Vagina (tissue), 2 donors: ENCODE data around the gene SURF1. TPM values are rescaled to one million over a fixed set of nuclear protein-coding genes. Genes with fewer than 3 reads are reported as not detected.
"Not testable (repeated sequence)": the region's sequence is repeated elsewhere in the genome, so short reads cannot be mapped to it uniquely, and the experiment has no call there.

Experiments
- DNase-seq, 2 donors: peaks; one replicate each; pipeline ENCODE4 v3.0.0-alpha.2; 2017; ENCODE audit errors: extremely low spot score in 2 of 2
- H3K27ac ChIP-seq: fragments of 200-600 bp; sonication (generic); one replicate; pipeline ENCODE4 v1.5.1; 2019
- H3K27me3 ChIP-seq: fragments of 200-600 bp; sonication (generic); one replicate; pipeline ENCODE4 v1.5.1; 2019
- H3K36me3 ChIP-seq, 2 donors: fragments of 200-600 bp; sonication (generic); one replicate each; pipeline ENCODE4 v1.5.1; 2017 to 2019
- H3K4me1 ChIP-seq: fragments of 200-600 bp; sonication (generic); one replicate; pipeline ENCODE4 v1.5.1; 2019
- H3K4me3 ChIP-seq, 2 donors: fragments of 200-600 bp; sonication (generic); 1 replicate in 1 of 2; 2 replicates in 1 of 2; pipeline ENCODE4 v1.5.1; 2016 to 2019
- H3K9me3 ChIP-seq: fragments of 200-600 bp; sonication (generic); one replicate; pipeline ENCODE4 v1.5.1; 2019
- CTCF ChIP-seq, 3 experiments: fragments of 450-650 bp in 2 of 3; fragments of 200-600 bp in 1 of 3; sonication (generic) in 1 of 3; IDR thresholded peaks; one replicate each; pipeline ENCODE4 v1.5.1; 2017 to 2019; ENCODE audit warnings: antibody characterized with exemption in 3 of 3, mild to moderate bottlenecking in 2 of 3, moderate library complexity in 2 of 3
- POLR2A ChIP-seq, 2 donors: fragments of 450-650 bp; IDR thresholded peaks; one replicate each; pipeline ENCODE4 v1.6.1; 2017; ENCODE audit warnings: antibody characterized with exemption in 2 of 2, mild to moderate bottlenecking in 2 of 2, moderate library complexity in 2 of 2
- POLR2AphosphoS5 ChIP-seq, 2 donors: sonication (generic); formaldehyde crosslinking; IDR thresholded peaks; one replicate each; pipeline ENCODE4 v1.9.0; 2017; ENCODE audit warnings: antibody characterized with exemption in 2 of 2, mild to moderate bottlenecking in 2 of 2, low read depth in 1 of 2; ENCODE audit not compliant: insufficient read depth in 1 of 2
- intact Hi-C: fragments of 100-400 bp; cut with DNase I; formaldehyde crosslinking; loops from one replicate; pipeline ENCODE4 v1.15.1; 2023
- total RNA-seq: library from RNA; depleted of rRNA; stranded (reverse); fragments of >200 nt; gene quantifications from one replicate; pipeline ENCODE4 v1.2.3, GENCODE V29; 2016

The SURF1 gene
- total RNA-seq, 1 donor from 2014 or later: 31.2 TPM

GRCh38 chr9:133340916-133341315 is 15.4 kb downstream of the SURF1 start:
- Histone ChIP-seq H3K4me3 (no peak overlapping the region), H3K36me3 (peaks cover 0 to 59% of the 10 kb centered on the region in 2 donors), H3K9me3 (no peaks in the 10 kb centered on the region), H3K4me1 (peaks cover 11% of the 10 kb centered on the region), H3K27ac (no peak overlapping the region), H3K27me3 (no peaks in the 10 kb centered on the region)
- intact Hi-C loops: no loop called here
- DNase-seq: no peak
- no peak for TF ChIP-seq CTCF (IDR thresholded peaks at IDR 0.05)
- TF ChIP-seq POLR2AphosphoS5 (IDR thresholded peaks at IDR 0.05; ENCODE audit: insufficient read depth in 1 of 2, low read depth in 1 of 2): no peak
- TF ChIP-seq POLR2A (IDR thresholded peaks at IDR 0.05): no peak

- no peak for DNase-seq
- Histone ChIP-seq H3K4me3 (no peak overlapping the region), H3K27ac (no peak overlapping the region), H3K4me1 (peaks cover 11% of the 10 kb centered on the region), H3K36me3 (peaks cover 0 to 56% of the 10 kb centered on the region in 2 donors), H3K27me3 (no peaks in the 10 kb centered on the region), H3K9me3 (no peaks in the 10 kb centered on the region)
- TF ChIP-seq POLR2A (IDR thresholded peaks at IDR 0.05): no peak
- TF ChIP-seq POLR2AphosphoS5 (IDR thresholded peaks at IDR 0.05; ENCODE audit: insufficient read depth in 1 of 2, low read depth in 1 of 2): no peak
- TF ChIP-seq CTCF (IDR thresholded peaks at IDR 0.05): no peak
- intact Hi-C loops: no loop called here
These were observed 16.0 kb downstream of the SURF1 start for GRCh38 chr9:133340256-133340655.

- no peak for DNase-seq
- Histone ChIP-seq H3K36me3 (peaks cover 0 to 50% of the 10 kb centered on the region in 2 donors), H3K4me3 (no peak overlapping the region), H3K27ac (no peak overlapping the region), H3K27me3 (no peaks in the 10 kb centered on the region), H3K9me3 (no peaks in the 10 kb centered on the region), H3K4me1 (peaks cover 18% of the 10 kb centered on the region)
- intact Hi-C loops: no loop called here
- no peak for TF ChIP-seq CTCF (IDR thresholded peaks at IDR 0.05)
- TF ChIP-seq POLR2A (IDR thresholded peaks at IDR 0.05): no peak
- TF ChIP-seq POLR2AphosphoS5 (IDR thresholded peaks at IDR 0.05; ENCODE audit: insufficient read depth in 1 of 2, low read depth in 1 of 2): no peak
These were observed 16.6 kb downstream of the SURF1 start for GRCh38 chr9:133339641-133340040.

GRCh38 chr9:133335924-133336811 is 20.1 kb downstream of the SURF1 start, which contains the start of gene SURF6:
Gene SURF6, minus strand, starts transcription at chr9:133336188. Its CDS starts 56 bp downstream, at chr9:133336132.
- Histone ChIP-seq H3K36me3 (peaks cover 0 to 47% of the 10 kb centered on the region in 2 donors), H3K27me3 (no peaks in the 10 kb centered on the region), H3K9me3 (no peaks in the 10 kb centered on the region), H3K27ac (peak within 1 kb of the TSS; percentile 49), H3K4me1 (peaks cover 31% of the 10 kb centered on the region), H3K4me3 (peak within 1 kb of the TSS; percentile 84 to 91)
- intact Hi-C loops: no loop called here
- TF ChIP-seq POLR2A (IDR thresholded peaks at IDR 0.05) (peak in 1 of 2 donors; percentile 20), POLR2AphosphoS5 (IDR thresholded peaks at IDR 0.05; ENCODE audit: insufficient read depth in 1 of 2, low read depth in 1 of 2) (peak; percentile 88 to 97), CTCF (IDR thresholded peaks at IDR 0.05) (no peak)
- no peak for DNase-seq

GRCh38 chr9:133334888-133335287 is 21.4 kb downstream of the SURF1 start:
- H3K9me3 ChIP-seq, H3K27ac ChIP-seq, H3K27me3 ChIP-seq, intact Hi-C loops, DNase-seq: not testable (repeated sequence)
- peak overlapping the region; percentile 84 to 91 for H3K4me3 ChIP-seq
- peaks cover 31% of the 10 kb centered on the region for H3K4me1 ChIP-seq
- H3K36me3 ChIP-seq: peaks cover 0 to 42% of the 10 kb centered on the region in 2 donors
